Spleen (tissue), 11 donors: ENCODE results near the gene CCDC197. TPM values are rescaled to one million over a fixed set of nuclear protein-coding genes. Genes with fewer than 3 reads are reported as not detected.

Experiments
- DNase-seq: peaks from one replicate; pipeline ENCODE4 v3.0.0-alpha.2; 2020
- H3K27ac ChIP-seq, 8 donors: fragments of 200-600 bp; sonication (generic) in 7 of 8; 1 replicate in 4 of 8; 2 replicates in 4 of 8; pipeline versions ENCODE4 v1.5.0 to v1.8.0; 2016 to 2021; ENCODE audit warnings: inconsistent platforms in 4 of 8, mild to moderate bottlenecking in 4 of 8, moderate library complexity in 1 of 8
- H3K27me3 ChIP-seq, 7 donors: fragments of 200-600 bp; sonication (generic) in 6 of 7; replicated peaks in 1 of 7; 1 replicate in 4 of 7; 2 replicates in 3 of 7; pipeline versions ENCODE4 v1.5.0 to v1.8.0; 2016 to 2021; ENCODE audit warnings: inconsistent platforms in 3 of 7, mild to moderate bottlenecking in 1 of 7
- H3K36me3 ChIP-seq, 6 donors: fragments of 200-600 bp; sonication (generic) in 5 of 6; 1 replicate in 4 of 6; 2 replicates in 2 of 6; pipeline versions ENCODE4 v1.5.0 to v1.8.0; 2016 to 2021; ENCODE audit warnings: inconsistent platforms in 2 of 6
- H3K4me1 ChIP-seq, 6 donors: fragments of 200-600 bp; sonication (generic) in 5 of 6; 1 replicate in 3 of 6; 2 replicates in 3 of 6; pipeline versions ENCODE4 v1.5.0 to v1.8.0; 2016 to 2021; ENCODE audit warnings: inconsistent platforms in 3 of 6
- H3K4me3 ChIP-seq, 8 donors: fragments of 200-600 bp; sonication (generic) in 7 of 8; 1 replicate in 4 of 8; 2 replicates in 4 of 8; pipeline versions ENCODE4 v1.5.0 to v1.8.0; 2016 to 2021; ENCODE audit warnings: inconsistent platforms in 4 of 8, mild to moderate bottlenecking in 4 of 8, moderate library complexity in 2 of 8
- H3K9me3 ChIP-seq, 8 donors: fragments of 200-600 bp; sonication (generic) in 7 of 8; 1 replicate in 4 of 8; 2 replicates in 4 of 8; pipeline versions ENCODE4 v1.5.0 to v1.8.0; 2016 to 2021; ENCODE audit warnings: inconsistent platforms in 4 of 8
- POLR2A ChIP-seq, 3 donors: fragments of 450-650 bp; IDR thresholded peaks; one replicate each; pipeline ENCODE4 v1.5.1; 2017; ENCODE audit warnings: antibody characterized with exemption in 3 of 3, mild to moderate bottlenecking in 1 of 3
- POLR2AphosphoS5 ChIP-seq, 3 donors: sonication (generic); formaldehyde crosslinking; IDR thresholded peaks; one replicate each; pipeline ENCODE4 v1.5.1; 2017; ENCODE audit warnings: antibody characterized with exemption in 3 of 3
- WGBS, 5 donors: extraction: QIAGEN DNeasy Blood & Tissue Kit in 3 of 5; methylation state at CpG; one replicate each; pipeline versions ENCODE4 v1.1.5 to v1.1.7; 2013 to 2018; 5-methylcytosine and 5-hydroxymethylcytosine counted together
- intact Hi-C: fragments of 100-400 bp; cut with DNase I; formaldehyde crosslinking; loops from one replicate; pipeline ENCODE4 v1.15.0; 2023; ENCODE audit warnings: low total_unique reads
- polyA plus RNA-seq, 3 donors: library from polyadenylated mRNA; stranded (reverse); fragments of 200-250 nt; gene quantifications; one replicate each; pipeline ENCODE4 v1.2.1, GENCODE V29; 2013
- total RNA-seq, 7 donors: library from RNA; depleted of rRNA in 3 of 7; stranded (reverse); fragments of >200 nt in 3 of 7; fragmentation: NEBNext Ultra II Directional in 4 of 7; extraction: Animal tissue kit (Norgen Biotek cat#: 25700) in 4 of 7; gene quantifications; one replicate each; pipeline versions ENCODE4 v1.1.0 to v1.2.1, GENCODE V29; 2016 to 2021
- TF ChIP-seq, protein P1 (sequence below), 11 experiments: fragments of 200-600 bp in 7 of 11; fragments of 450-650 bp in 4 of 11; sonication (generic) in 4 of 11; IDR thresholded peaks in 8 of 11; conservative IDR thresholded peaks in 3 of 11; 1 replicate in 7 of 11; 2 replicates in 4 of 11; pipeline versions ENCODE4 v1.4.0 to v1.8.0; 2016 to 2021; ENCODE audit warnings: antibody characterized with exemption in 11 of 11, inconsistent platforms in 4 of 11, mild to moderate bottlenecking in 1 of 11
- donor health status: healthy with polysubstance abuse.
- donor health status: DM: no; HTN: no; CAD: no; lungs with moderate emphysema.
- donor health status: DM: no; HTN: no; CAD: no.
- donor health status: Bipolar disorder and iron deficiency.
- donor health status: healthy.
- donor health status: DM: no; HTN: no; CAD: no.
- donor health status: DM: yes; HTN: yes; CAD: no.

Gene CCDC197
- total and polyA plus RNA-seq, 10 donors = not detected

- intact Hi-C loops = no loop called here
- WGBS, 5 donors = 72 to 88% (median 78%) methylated on average over 7 to 8 of the region's 8 CpGs
- Histone ChIP-seq H3K36me3 (no peaks in the 10 kb centered on the region), H3K9me3 (no peaks in the 10 kb centered on the region), H3K4me3 (no peak overlapping the region), H3K27ac (no peak overlapping the region), H3K27me3 (no peaks in the 10 kb centered on the region), H3K4me1 (no peaks in the 10 kb centered on the region)
- DNase-seq = no peak
- TF ChIP-seq POLR2AphosphoS5 (IDR thresholded peaks at IDR 0.05) = no peak
- TF ChIP-seq POLR2A (IDR thresholded peaks at IDR 0.05) = no peak
- TF ChIP-seq, protein P1, sequence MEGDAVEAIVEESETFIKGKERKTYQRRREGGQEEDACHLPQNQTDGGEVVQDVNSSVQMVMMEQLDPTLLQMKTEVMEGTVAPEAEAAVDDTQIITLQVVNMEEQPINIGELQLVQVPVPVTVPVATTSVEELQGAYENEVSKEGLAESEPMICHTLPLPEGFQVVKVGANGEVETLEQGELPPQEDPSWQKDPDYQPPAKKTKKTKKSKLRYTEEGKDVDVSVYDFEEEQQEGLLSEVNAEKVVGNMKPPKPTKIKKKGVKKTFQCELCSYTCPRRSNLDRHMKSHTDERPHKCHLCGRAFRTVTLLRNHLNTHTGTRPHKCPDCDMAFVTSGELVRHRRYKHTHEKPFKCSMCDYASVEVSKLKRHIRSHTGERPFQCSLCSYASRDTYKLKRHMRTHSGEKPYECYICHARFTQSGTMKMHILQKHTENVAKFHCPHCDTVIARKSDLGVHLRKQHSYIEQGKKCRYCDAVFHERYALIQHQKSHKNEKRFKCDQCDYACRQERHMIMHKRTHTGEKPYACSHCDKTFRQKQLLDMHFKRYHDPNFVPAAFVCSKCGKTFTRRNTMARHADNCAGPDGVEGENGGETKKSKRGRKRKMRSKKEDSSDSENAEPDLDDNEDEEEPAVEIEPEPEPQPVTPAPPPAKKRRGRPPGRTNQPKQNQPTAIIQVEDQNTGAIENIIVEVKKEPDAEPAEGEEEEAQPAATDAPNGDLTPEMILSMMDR (IDR thresholded peaks at IDR 0.05 in 8 of 11, conservative IDR thresholded peaks at IDR 0.05 in 3 of 11) = no peak
These were observed 21.2 kb downstream of the CCDC197 start for GRCh38 chr14:94018308-94018707.

DNA sequence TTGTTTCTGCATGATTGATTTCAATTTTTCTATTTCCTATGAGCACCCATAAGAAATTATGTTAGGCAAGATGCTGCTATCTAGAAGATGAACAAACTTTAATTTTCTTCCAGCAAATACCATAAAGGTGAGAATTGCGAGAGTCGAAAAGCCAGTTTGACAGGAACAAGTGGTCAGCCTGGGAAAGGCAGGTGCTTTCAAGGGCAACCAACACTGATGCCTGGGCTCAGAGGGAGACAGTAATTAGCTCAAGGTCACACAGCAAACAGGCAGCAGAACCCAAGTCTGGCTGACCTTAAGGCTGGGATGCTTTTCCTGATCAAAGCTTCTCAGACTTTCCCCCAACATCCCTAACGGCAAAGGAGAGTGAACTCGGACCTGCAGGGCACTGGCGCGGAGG is 22.2 kb downstream of the CCDC197 start:
- 68 to 84% (median 80%) methylated on average over 6 of the region's 6 CpGs for WGBS, 5 donors
- no peaks in the 10 kb centered on the region for H3K36me3 ChIP-seq
- intact Hi-C loops = no loop called here
- DNase-seq = no peak
- H3K4me1 ChIP-seq = no peaks in the 10 kb centered on the region
- H3K27me3 ChIP-seq = no peaks in the 10 kb centered on the region
- TF ChIP-seq POLR2AphosphoS5 (IDR thresholded peaks at IDR 0.05) (no peak), POLR2A (IDR thresholded peaks at IDR 0.05) (no peak)
- TF ChIP-seq, protein P1 (IDR thresholded peaks at IDR 0.05 in 8 of 11, conservative IDR thresholded peaks at IDR 0.05 in 3 of 11) = no peak
- H3K9me3 ChIP-seq = no peaks in the 10 kb centered on the region
- H3K27ac ChIP-seq = no peak overlapping the region
- H3K4me3 ChIP-seq = no peak overlapping the region

DNA sequence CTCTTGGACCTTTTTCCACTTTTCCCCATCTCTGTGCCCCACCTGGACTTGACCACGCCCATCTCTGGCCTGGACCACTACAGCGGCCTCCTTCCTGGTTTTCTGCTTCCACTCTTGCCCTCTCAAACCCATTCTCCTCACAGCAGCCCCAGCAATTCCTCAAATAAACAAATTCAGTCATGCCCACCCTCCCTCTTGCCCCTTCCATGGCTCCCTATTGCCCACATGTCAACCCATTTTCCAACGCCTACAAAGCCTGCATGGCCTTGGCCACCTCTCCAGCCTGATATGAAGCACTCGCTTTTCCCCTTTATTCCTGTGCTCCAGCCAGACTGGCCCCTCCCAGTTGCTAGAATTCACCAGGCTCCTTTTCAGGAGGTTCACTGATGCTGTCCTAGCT is 23.2 kb downstream of the CCDC197 start:
- Histone ChIP-seq H3K4me1 (no peaks in the 10 kb centered on the region), H3K36me3 (no peaks in the 10 kb centered on the region), H3K4me3 (no peak overlapping the region), H3K27me3 (no peaks in the 10 kb centered on the region), H3K9me3 (no peaks in the 10 kb centered on the region), H3K27ac (no peak overlapping the region)
- no peak for TF ChIP-seq POLR2A (IDR thresholded peaks at IDR 0.05)
- no peak for TF ChIP-seq POLR2AphosphoS5 (IDR thresholded peaks at IDR 0.05)
- TF ChIP-seq, protein P1 (IDR thresholded peaks at IDR 0.05 in 8 of 11, conservative IDR thresholded peaks at IDR 0.05 in 3 of 11) = no peak
- no peak for DNase-seq
- WGBS, 5 donors = 75 to 88% (median 84%) methylated on average over 4 of the region's 4 CpGs
- intact Hi-C loops = no loop called here

- Histone ChIP-seq H3K4me3 (no peak overlapping the region), H3K4me1 (peaks cover 0 to 5% (median 4%) of the 10 kb centered on the region in 6 donors), H3K27me3 (no peaks in the 10 kb centered on the region), H3K36me3 (no peaks in the 10 kb centered on the region), H3K9me3 (no peaks in the 10 kb centered on the region), H3K27ac (no peak overlapping the region)
- TF ChIP-seq, protein P1 (IDR thresholded peaks at IDR 0.05 in 8 of 11, conservative IDR thresholded peaks at IDR 0.05 in 3 of 11) = no peak
- TF ChIP-seq POLR2AphosphoS5 (IDR thresholded peaks at IDR 0.05) = no peak
- TF ChIP-seq POLR2A (IDR thresholded peaks at IDR 0.05) = no peak
- 59 to 90% (median 79%) methylated on average over 2 of the region's 2 CpGs for WGBS, 5 donors
- no peak for DNase-seq
- intact Hi-C loops = no loop called here
These were observed 23.9 kb downstream of the CCDC197 start for GRCh38 chr14:94021001-94021400.
